Measurements from ENCODE around the gene NTSR1.

The NTSR1 gene

GRCh38 chr20:62752671-62753501 is 44.2 kb downstream of the NTSR1 start:
- DNase-seq (ENCODE audit: low read depth in 2 of 3, low spot score in 2 of 3), result no peak

- no peak for DNase-seq (ENCODE audit: low read depth in 2 of 3, low spot score in 2 of 3)
Measured at GRCh38 chr20:62753626-62754025, 45.0 kb downstream of the NTSR1 start.

GRCh38 chr20:62754122-62754990 is 45.7 kb downstream of the NTSR1 start:
- DNase-seq (ENCODE audit: low read depth in 2 of 3, low spot score in 2 of 3), result no peak

DNA sequence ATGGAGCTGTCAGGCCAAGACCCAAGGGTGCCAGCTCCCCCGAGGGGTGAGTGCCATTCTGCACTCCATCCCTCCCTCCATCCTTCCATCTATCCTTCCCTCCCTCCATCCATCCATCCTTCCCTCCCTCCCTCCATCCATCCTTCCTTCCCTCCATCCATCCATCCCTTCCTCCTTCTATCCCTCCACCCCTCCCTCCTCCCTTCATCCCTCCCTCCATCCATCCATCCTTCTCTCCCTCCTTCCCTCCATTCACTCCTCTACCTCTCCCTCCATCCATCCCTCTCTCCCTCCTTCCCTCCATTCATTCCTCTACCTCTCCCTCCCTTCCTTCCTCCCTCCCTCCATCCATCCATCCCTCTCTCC is 46.3 kb downstream of the NTSR1 start:
- DNase-seq (ENCODE audit: low read depth in 2 of 3, low spot score in 2 of 3), result no peak

DNA sequence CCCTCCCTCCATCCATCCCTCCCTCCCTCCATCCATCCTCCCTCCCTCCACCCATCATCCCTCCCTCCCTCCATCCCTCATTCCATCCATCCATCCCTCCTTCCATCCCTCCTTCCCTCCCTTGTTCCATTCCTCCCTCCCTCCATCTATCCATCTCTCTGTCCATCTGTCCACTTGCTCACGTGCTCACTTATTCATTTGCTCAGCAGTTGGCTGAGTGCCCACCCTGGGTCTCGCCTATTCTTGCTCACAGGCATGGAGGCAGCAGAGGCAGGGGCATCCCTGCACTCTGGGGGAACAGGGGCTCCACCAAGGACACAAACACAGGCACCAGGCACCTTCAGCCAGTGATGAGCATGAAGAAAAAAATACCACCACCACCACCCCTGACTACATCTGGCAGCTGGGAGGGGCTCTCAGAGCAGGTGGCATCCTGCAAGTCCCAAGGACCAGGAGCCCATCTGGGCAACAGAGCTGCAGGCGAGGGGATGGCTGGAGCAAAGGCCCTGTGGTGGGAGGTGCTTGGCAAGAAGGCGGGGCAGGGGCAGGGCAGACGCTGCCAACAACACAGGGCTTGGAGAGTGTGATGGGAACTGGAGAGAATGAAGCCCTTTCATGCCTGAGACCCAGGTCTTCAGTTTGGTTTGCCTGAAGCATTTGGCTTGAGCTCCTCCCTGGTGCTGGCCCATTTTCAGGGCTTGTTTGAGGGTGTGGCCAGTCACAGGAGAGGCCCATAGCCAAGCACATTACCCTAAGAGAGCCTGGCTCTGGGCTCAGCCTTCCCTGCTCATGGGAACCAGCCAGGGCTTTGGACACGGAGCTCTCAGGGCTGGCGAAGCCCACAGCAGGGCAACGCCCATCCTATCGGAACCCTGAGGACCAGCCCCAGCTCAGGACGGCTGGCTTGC is 47.4 kb downstream of the NTSR1 start:
- no peak for DNase-seq (ENCODE audit: low read depth in 2 of 3, low spot score in 2 of 3)

DNA sequence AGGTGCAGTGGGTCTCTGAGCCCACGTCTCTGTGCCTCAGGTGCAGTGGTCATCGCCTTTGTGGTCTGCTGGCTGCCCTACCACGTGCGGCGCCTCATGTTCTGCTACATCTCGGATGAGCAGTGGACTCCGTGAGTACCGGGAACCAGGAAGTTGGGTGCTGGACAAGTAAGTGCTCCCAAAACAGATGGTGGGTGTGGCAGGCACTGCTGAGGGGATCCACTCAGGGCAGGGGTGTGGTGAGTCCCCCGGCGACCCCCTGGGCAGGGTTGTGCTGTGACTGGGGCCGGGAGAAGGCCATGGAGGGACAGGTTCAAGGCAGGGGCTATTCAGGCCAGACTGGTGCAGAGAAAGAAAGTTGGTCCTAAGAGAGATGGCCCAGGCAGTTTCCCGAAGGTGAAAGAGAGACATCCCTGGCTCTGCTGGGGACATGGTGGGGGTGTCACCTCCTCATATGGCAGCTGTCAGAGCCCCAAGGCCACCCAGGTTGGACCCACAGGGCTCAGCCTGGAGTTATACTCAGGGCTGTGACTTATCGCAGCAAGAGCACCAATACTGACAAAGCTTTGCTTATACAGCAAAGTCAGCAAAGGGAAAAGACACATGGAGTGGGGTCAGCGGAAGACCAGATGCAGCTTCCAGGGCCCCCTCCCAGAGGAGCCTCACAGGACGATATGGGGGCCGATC is 49.7 kb downstream of the NTSR1 start:
- DNase-seq (ENCODE audit: low read depth in 2 of 3, low spot score in 2 of 3), result no peak

GRCh38 chr20:62759981-62760431 is 51.4 kb downstream of the NTSR1 start:
- DNase-seq (ENCODE audit: low read depth in 2 of 3, low spot score in 2 of 3), result no peak

DNA sequence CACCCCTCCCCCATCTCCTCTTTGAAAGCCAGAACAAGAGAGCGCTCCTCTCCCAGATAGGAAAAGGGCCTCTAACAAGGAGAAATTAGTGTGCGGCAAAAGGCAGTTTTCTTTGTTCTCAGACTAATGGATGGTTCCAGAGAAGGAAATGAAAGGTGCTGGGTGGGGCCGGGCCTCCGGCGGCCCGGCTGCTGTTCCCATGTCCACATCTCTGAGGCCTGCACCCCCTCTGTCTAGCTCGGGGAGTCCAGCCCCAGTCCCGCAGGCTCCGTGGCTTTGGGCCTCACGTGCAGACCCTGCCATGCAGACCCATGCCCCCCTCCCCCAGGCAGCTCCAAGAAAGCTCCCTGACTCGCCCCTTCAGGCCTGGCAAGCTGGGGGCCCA is 51.8 kb downstream of the NTSR1 start:
- no peak for DNase-seq (ENCODE audit: low read depth in 2 of 3, low spot score in 2 of 3)

GRCh38 chr20:62760856-62761758 is 52.5 kb downstream of the NTSR1 start:
- no peak for DNase-seq (ENCODE audit: low read depth in 2 of 3, low spot score in 2 of 3)

DNA sequence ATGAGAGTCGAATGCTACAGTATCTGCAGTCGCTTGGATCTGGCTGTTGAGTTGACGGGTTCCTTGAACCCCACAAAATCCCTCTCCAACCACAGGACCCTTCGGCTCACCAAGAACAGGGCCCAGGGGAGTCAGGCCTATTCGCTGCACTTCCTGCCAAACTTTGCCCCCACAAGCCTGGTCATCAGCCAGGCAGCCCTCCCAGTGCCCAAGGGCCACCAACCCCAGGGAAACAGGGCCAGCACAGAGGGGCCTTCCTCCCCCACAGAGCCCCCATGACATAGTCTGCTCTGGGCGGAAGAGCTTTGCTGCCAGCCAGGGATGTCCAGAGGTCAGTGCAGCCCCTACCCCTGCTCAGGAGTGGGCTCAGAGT is 53.1 kb downstream of the NTSR1 start:
- no peak for DNase-seq (ENCODE audit: low read depth in 2 of 3, low spot score in 2 of 3)

DNA sequence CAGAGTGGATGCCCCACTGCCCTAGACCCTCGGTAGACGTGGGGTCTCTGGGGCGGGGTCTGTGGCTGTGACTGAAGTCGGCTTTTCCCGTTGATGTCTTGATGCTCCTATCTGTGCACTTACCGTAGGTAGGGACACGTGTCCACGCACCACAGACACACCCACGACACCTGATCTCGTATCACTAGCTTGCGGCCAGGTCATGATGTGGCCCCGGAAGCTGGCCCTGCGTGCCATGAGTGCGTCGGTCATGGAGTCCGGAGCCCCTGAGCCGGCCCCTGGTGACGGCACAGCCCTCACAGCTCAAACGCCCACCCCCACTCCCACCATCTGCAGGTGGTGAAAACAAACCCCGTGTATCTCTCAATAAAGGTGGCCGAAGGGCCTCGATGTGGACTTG is 53.7 kb downstream of the NTSR1 start:
- no peak for DNase-seq (ENCODE audit: low read depth in 2 of 3, low spot score in 2 of 3)

- DNase-seq (ENCODE audit: low read depth in 2 of 3, low spot score in 2 of 3), result no peak
Measured at GRCh38 chr20:62762801-62763368, 54.2 kb downstream of the NTSR1 start.

DNA sequence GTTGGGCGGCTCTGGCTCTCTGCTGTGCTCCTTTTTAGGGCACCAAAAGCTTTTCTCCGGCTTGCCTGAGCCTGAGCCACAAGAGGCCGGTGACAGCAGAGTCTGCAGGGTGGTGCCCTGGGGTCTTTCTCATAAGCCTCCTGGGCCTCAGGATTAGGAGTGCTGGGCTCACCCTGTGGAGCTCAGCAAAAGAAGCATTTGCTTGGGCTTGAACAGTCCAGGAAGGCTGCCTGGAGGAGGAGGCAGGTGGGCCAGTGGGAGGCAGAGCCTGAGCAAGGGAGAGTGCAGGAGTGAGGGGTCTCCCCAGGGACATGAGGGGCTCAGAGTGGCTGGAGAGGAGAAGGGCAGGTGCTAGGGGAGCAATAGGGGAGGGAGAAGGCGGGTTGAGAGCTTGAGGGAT is 54.8 kb downstream of the NTSR1 start:
- no peak for DNase-seq (ENCODE audit: low read depth in 2 of 3, low spot score in 2 of 3)

- DNase-seq (ENCODE audit: low read depth in 2 of 3, low spot score in 2 of 3), result no peak
Measured at GRCh38 chr20:62764156-62764935, 55.7 kb downstream of the NTSR1 start.

DNA sequence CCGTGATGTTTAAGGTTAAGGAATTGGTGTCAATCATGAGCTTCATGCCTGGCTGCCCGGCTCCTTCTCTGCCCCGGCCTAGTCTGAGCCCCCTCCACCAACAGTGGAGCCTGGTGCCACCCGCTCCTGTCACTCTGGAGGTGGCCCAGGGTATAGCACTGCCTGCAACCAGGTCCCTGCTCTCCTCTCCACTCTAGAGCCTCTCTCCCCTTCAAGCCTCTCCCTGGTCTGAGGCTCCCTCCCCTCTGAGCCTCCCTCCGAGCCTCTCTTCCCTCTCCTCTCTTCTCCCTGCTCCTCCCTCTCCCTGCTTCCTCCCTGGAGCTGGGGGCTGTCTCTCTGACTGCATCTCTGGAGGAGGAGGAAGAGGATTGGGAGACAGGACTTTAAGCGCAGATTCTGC is 56.4 kb downstream of the NTSR1 start:
- DNase-seq (ENCODE audit: low read depth in 2 of 3, low spot score in 2 of 3), result no peak

GRCh38 chr20:62765432-62766070 is 56.9 kb downstream of the NTSR1 start:
- no peak for DNase-seq (ENCODE audit: low read depth in 2 of 3, low spot score in 2 of 3)

DNA sequence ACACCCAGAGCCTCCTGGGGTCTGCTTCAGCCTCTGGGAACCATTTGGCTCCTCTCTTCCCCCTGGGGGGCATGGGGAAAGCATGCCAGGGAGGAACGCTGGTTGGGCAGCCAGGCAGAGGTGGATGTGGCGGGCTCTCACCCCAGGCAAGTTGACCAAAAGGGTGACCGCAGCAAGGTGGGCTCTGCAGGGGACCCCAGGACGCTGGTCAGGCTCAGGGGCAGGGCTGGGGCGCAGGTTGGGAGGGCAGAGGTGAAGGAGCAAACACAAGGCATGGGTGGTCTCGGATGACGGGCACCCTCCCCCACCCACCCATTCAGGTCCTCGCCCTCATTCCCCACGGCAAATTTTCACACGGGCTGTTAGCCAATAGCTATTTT is 57.4 kb downstream of the NTSR1 start:
- DNase-seq (ENCODE audit: low read depth in 2 of 3, low spot score in 2 of 3), result no peak

- DNase-seq (ENCODE audit: low read depth in 2 of 3, low spot score in 2 of 3), result no peak
Measured at GRCh38 chr20:62766716-62767115, 58.1 kb downstream of the NTSR1 start.

Measured in activated CD8-positive, alpha-beta memory T cell treated with anti-CD3 and anti-CD28 coated beads for 48 hours (primary cell).